GM10266 (cell line): ENCODE data around the gene TRAPPC13.
"Not testable (repeated sequence)": the region's sequence is repeated elsewhere in the genome, so short reads cannot be mapped to it uniquely, and the experiment has no call there.

Source experiments
- DNase-seq: peaks from one replicate; pipeline ENCODE4 v3.0.0; 2012; ENCODE audit errors: extremely low spot score
- CTCF ChIP-seq: IDR thresholded peaks from 2 replicates; pipeline ENCODE4 v1.5.1; 2012; ENCODE audit warnings: mild to moderate bottlenecking, low read depth; ENCODE audit not compliant: control insufficient read depth, insufficient read depth; ENCODE audit errors: missing control alignments

The TRAPPC13 gene

GRCh38 chr5:65651144-65651543 is 26.3 kb downstream of the TRAPPC13 start:
- TF ChIP-seq CTCF: no peak
- DNase-seq: no peak

GRCh38 chr5:65654713-65655112 is 29.9 kb downstream of the TRAPPC13 start:
- TF ChIP-seq CTCF: no peak
- DNase-seq: no peak

- DNase-seq: no peak
- no peak for TF ChIP-seq CTCF
These were observed 39.1 kb downstream of the TRAPPC13 start for GRCh38 chr5:65663804-65664521.

GRCh38 chr5:65668696-65669095 is 43.9 kb downstream of the TRAPPC13 start:
- no peak for DNase-seq
- TF ChIP-seq CTCF: no peak

- no peak for TF ChIP-seq CTCF
- DNase-seq: no peak
These were observed 48.0 kb downstream of the TRAPPC13 start for GRCh38 chr5:65672796-65673195.

- no peak for DNase-seq
- TF ChIP-seq CTCF: no peak
These were observed 49.9 kb downstream of the TRAPPC13 start for GRCh38 chr5:65674749-65675148.

- not testable (repeated sequence) for DNase-seq
These were observed 51.2 kb downstream of the TRAPPC13 start for GRCh38 chr5:65676056-65676455.

GRCh38 chr5:65682148-65682547 is 57.3 kb downstream of the TRAPPC13 start:
- TF ChIP-seq CTCF: no peak
- no peak for DNase-seq
